K562 (cell line): ENCODE measurements around the gene CCR2. TPM values are rescaled to one million over a fixed set of nuclear protein-coding genes. Genes with fewer than 3 reads are reported as not detected.
A peak's percentile ranks its signal among the peaks of the same experiment; 100 is the strongest.

Experiments
- ATAC-seq: fragments of 200-7000 bp; cut with Tn5 transposase; 3 replicates; pipeline ENCODE4 v1.9.1; 2020; ENCODE audit warnings: moderate library complexity
- BruUV-seq: library from RNA; stranded (reverse); fragments of 400-500 nt; replicated peaks from 2 replicates; lab custom pipeline; 2021; lab: Mats Ljungman, UMichigan
- CTCF ChIA-PET: fragments of 300-600 bp; formaldehyde crosslinking; extraction: SDS; loops from one replicate; lab custom pipeline; 2021; ENCODE audit warnings: low intra/inter-chr PET ratio; lab: Yijun Ruan, JAX
- POLR2A ChIA-PET: fragments of 300-600, 350-650 bp; sonication (Branson Sonifier 250); formaldehyde crosslinking; extraction: SDS; loops from one replicate; lab custom pipeline; 2021; ENCODE audit warnings: antibody characterized with exemption, inconsistent platforms; lab: Yijun Ruan, JAX
- DNase-seq, 4 experiments: peaks; one replicate each; pipeline versions ENCODE4 v3.0.0 to v3.0.0-alpha.2; 2011 to 2018; ENCODE audit warnings: low spot score in 3 of 4, mixed read lengths in 3 of 4; ENCODE audit errors: extremely low read depth in 1 of 4
- FAIRE-seq: peaks from 2 replicates; lab custom pipeline; 2011; peaks lifted over from hg19 to GRCh38; lab: Jason Lieb, UNC
- H2AFZ ChIP-seq: 2 replicates; pipeline ENCODE4 v1.6.0; 2011; ENCODE audit warnings: low read depth, low read length, control low read depth, inconsistent platforms
- H3K27ac ChIP-seq: fragments of 200-600 bp; 3 replicates; pipeline ENCODE4 v1.8.0; 2011; ENCODE audit warnings: low read depth, mild to moderate bottlenecking, control low read depth, inconsistent platforms, low read length, moderate library complexity, mixed read lengths; ENCODE audit errors: extremely low read depth
- H3K27me3 ChIP-seq, 2 experiments: fragments of 300-600 bp in 1 of 2; 2 replicates in 1 of 2; 3 replicates in 1 of 2; pipeline versions ENCODE4 v1.6.0 to v1.8.0; 2011; ENCODE audit warnings: inconsistent platforms in 2 of 2, low read length in 2 of 2, mild to moderate bottlenecking in 1 of 2, mixed read lengths in 1 of 2, moderate library complexity in 1 of 2; ENCODE audit not compliant: control insufficient read depth in 2 of 2, insufficient read depth in 2 of 2
- H3K36me3 ChIP-seq: fragments of 300-600 bp; 3 replicates; pipeline ENCODE4 v1.8.0; 2011; ENCODE audit warnings: mild to moderate bottlenecking, low read length, inconsistent platforms; ENCODE audit not compliant: control insufficient read depth, insufficient read depth
- H3K4me1 ChIP-seq, 2 experiments: fragments of 200-600 bp in 1 of 2; replicated peaks in 1 of 2; 2 replicates in 1 of 2; 3 replicates in 1 of 2; pipeline versions ENCODE4 v1.5.1 to v1.8.0; 2011; ENCODE audit warnings: inconsistent platforms in 2 of 2, low read length in 2 of 2, mild to moderate bottlenecking in 1 of 2, mixed read lengths in 1 of 2, moderate library complexity in 1 of 2; ENCODE audit not compliant: control insufficient read depth in 2 of 2, insufficient read depth in 2 of 2
- H3K4me2 ChIP-seq: 2 replicates; pipeline ENCODE4 v1.6.1; 2011; ENCODE audit warnings: low read length, control low read depth, inconsistent platforms, mixed read lengths; ENCODE audit not compliant: insufficient read depth
- H3K4me3 ChIP-seq: fragments of 200-600 bp; sonication (generic), shearing (Covaris generic); 2 replicates; pipeline ENCODE4 v1.5.1; 2016; ENCODE audit warnings: control low read depth, inconsistent platforms
- H3K79me2 ChIP-seq: fragments of 200-600 bp; 3 replicates; pipeline ENCODE4 v1.8.0; 2011; ENCODE audit warnings: low read length, inconsistent platforms; ENCODE audit not compliant: control insufficient read depth, insufficient read depth
- H3K9ac ChIP-seq, 2 experiments: 2 replicates each; pipeline versions ENCODE4 v1.6.0 to v1.6.1; 2011; ENCODE audit warnings: low read depth in 2 of 2, low read length in 2 of 2, control low read depth in 1 of 2, inconsistent platforms in 1 of 2, mild to moderate bottlenecking in 1 of 2, mixed read lengths in 1 of 2; ENCODE audit not compliant: insufficient read depth in 1 of 2
- H3K9me1 ChIP-seq: one replicate; pipeline ENCODE4 v1.6.0; 2011; ENCODE audit warnings: inconsistent platforms, mild to moderate bottlenecking, low read length, moderate library complexity; ENCODE audit not compliant: control insufficient read depth, insufficient read depth
- H3K9me3 ChIP-seq: replicated peaks from 2 replicates; pipeline ENCODE4 v1.5.1; 2011; ENCODE audit warnings: low read depth, low read length, inconsistent platforms; ENCODE audit not compliant: control insufficient read depth, insufficient read depth
- H4K20me1 ChIP-seq: replicated peaks from 2 replicates; pipeline ENCODE4 v1.6.1; 2011; ENCODE audit warnings: low read length, inconsistent platforms, mixed read lengths; ENCODE audit not compliant: control insufficient read depth, insufficient read depth
- CUX1 ChIP-seq: fragments of 200-800 bp; sonication (Bioruptor generic); IDR thresholded peaks from 2 replicates; pipeline ENCODE4 v1.6.1; 2016; ENCODE audit warnings: missing genetic modification characterization, missing compliant biosample characterization
- HNRNPH1 ChIP-seq: fragments of 200-400 bp; formaldehyde crosslinking; optimal IDR thresholded peaks from 2 replicates; pipeline ENCODE3; 2017; ENCODE audit warnings: low read depth, mild to moderate bottlenecking, low read length, moderate library complexity
- HNRNPLL ChIP-seq: fragments of 200-400 bp; formaldehyde crosslinking; IDR thresholded peaks from 2 replicates; pipeline ENCODE4 v1.6.1; 2017; ENCODE audit warnings: low read length, low read depth, mild to moderate bottlenecking; ENCODE audit not compliant: poor library complexity, severe bottlenecking
- MAFG ChIP-seq: fragments of 450-650 bp; conservative IDR thresholded peaks from 2 replicates; pipeline ENCODE4 v1.6.1; 2016; ENCODE audit warnings: missing genetic modification characterization, missing compliant biosample characterization
- MAFK ChIP-seq: IDR thresholded peaks from 2 replicates; pipeline ENCODE4 v1.6.1; 2011; ENCODE audit warnings: low read length, improper control_type of control experiment
- NONO ChIP-seq, 2 experiments: fragments of 200-400 bp in 1 of 2; fragments of 450-650 bp in 1 of 2; formaldehyde crosslinking in 1 of 2; IDR thresholded peaks; 2 replicates each; pipeline ENCODE4 v1.6.1; 2017; ENCODE audit warnings: low read depth in 2 of 2, mild to moderate bottlenecking in 2 of 2, moderate library complexity in 2 of 2, low read length in 1 of 2
- RHOXF2B ChIP-seq: fragments of 250-450 bp; sonication (Bioruptor Pico); conservative IDR thresholded peaks from 2 replicates; pipeline ENCODE4 v1.5.1; 2021
- SAFB2 ChIP-seq: fragments of 200-400 bp; formaldehyde crosslinking; IDR thresholded peaks from 2 replicates; pipeline ENCODE4 v1.6.1; 2018; ENCODE audit warnings: borderline replicate concordance, low read length, low read depth, moderate library complexity; ENCODE audit not compliant: severe bottlenecking
- SMARCB1 ChIP-seq: IDR thresholded peaks from 2 replicates; pipeline ENCODE4 v1.6.1; 2011; ENCODE audit warnings: improper control_type of control experiment, low read depth; ENCODE audit not compliant: insufficient read length
- SNRNP70 ChIP-seq: fragments of 200-400 bp; formaldehyde crosslinking; optimal IDR thresholded peaks from 2 replicates; pipeline ENCODE3; 2017; ENCODE audit warnings: low read depth, low read length
- XRCC3 ChIP-seq: fragments of 450-650 bp; IDR thresholded peaks from 2 replicates; pipeline ENCODE4 v1.6.1; 2017; ENCODE audit warnings: mild to moderate bottlenecking, moderate library complexity
- ZNF121 ChIP-seq: sonication (generic); formaldehyde crosslinking; conservative IDR thresholded peaks from 2 replicates; pipeline ENCODE4 v1.8.0; 2022; ENCODE audit warnings: missing genetic modification reagents
- ZNF316 ChIP-seq: fragments of 450-650 bp; IDR thresholded peaks from 2 replicates; pipeline ENCODE4 v1.6.1; 2016
- ZNF324 ChIP-seq: fragments of 250-450 bp; sonication (Bioruptor Pico); IDR thresholded peaks from 2 replicates; pipeline ENCODE4 v1.4.0; 2020; ENCODE audit warnings: mild to moderate bottlenecking
- ZNF668 ChIP-seq: fragments of 250-450 bp; sonication (Bioruptor Pico); IDR thresholded peaks from 2 replicates; pipeline ENCODE4 v1.8.0; 2022; ENCODE audit warnings: mild to moderate bottlenecking, inconsistent platforms
- WGBS: fragments of 100-300 bp; shearing (Covaris generic); methylation state at CpG from one replicate; pipeline ENCODE4 v1.1.6; 2016; ENCODE audit warnings: low coverage, mixed read lengths; ENCODE audit not compliant: insufficient coverage; ENCODE audit errors: missing lambda C conversion rate; 5-methylcytosine and 5-hydroxymethylcytosine counted together
- in situ Hi-C: fragments of 300-500 bp; cut with MboI; formaldehyde crosslinking; loops from 4 replicates; pipeline ENCODE4 v1.15.0; 2018; ENCODE audit warnings: inconsistent platforms, mixed read lengths
- intact Hi-C: fragments of 100-400 bp; cut with micrococcal nuclease; formaldehyde crosslinking; loops from 2 replicates; pipeline ENCODE4 v1.14.2; 2022
- polyA plus RNA-seq, 8 experiments: library from polyadenylated mRNA; depleted of rRNA in 4 of 8; stranded (reverse) in 5 of 8; unstranded in 3 of 8; fragments of >200 nt; fragmentation: Nextera tagmentation in 2 of 8; fragmentation: Illumina TruSeq in 1 of 8; extraction: Ambion mirVana in 2 of 8; extraction: Trizol in 1 of 8; gene quantifications; 2 replicates each; pipeline versions ENCODE4 v1.2.1 to v1.2.3, GENCODE V29; 2011 to 2014; ENCODE audit warnings: inconsistent platforms in 1 of 8, missing spikeins in 1 of 8
- total RNA-seq, 7 experiments: library from RNA; depleted of rRNA in 6 of 7; stranded (reverse); fragments of >200 nt in 6 of 7; fragmentation: Illumina TruSeq in 2 of 7; extraction: Trizol in 2 of 7; gene quantifications; 2 replicates each; pipeline versions ENCODE4 v1.2.1 to v1.2.3, GENCODE V29; 2011 to 2021; ENCODE audit warnings: low replicate concordance in 1 of 7
- TF ChIP-seq, protein P1 (sequence below): sonication (generic); formaldehyde crosslinking; IDR thresholded peaks from 2 replicates; pipeline ENCODE4 v1.8.0; 2022; ENCODE audit warnings: missing genetic modification reagents, mild to moderate bottlenecking, borderline replicate concordance
- TF ChIP-seq, protein P2 (sequence below): fragments of 250-450 bp; sonication (Bioruptor Pico); IDR thresholded peaks from 2 replicates; pipeline ENCODE4 v1.4.0; 2020; ENCODE audit warnings: borderline replicate concordance

Gene CCR2
- total and polyA plus RNA-seq, 9 of the 15 experiments (the other 6 are each of a cell fraction or from before 2014, with no cell fraction given), result not detected

- H3K9ac ChIP-seq, result no peak overlapping the region
- H3K4me3 ChIP-seq, result no peak overlapping the region
- BruUV-seq, result no TSS peak
- FAIRE-seq, result no peak
- H4K20me1 ChIP-seq, result no peaks in the 10 kb centered on the region
- ATAC-seq, result no peak
- H3K4me2 ChIP-seq, result no peak overlapping the region
- no peaks in the 10 kb centered on the region for H3K9me1 ChIP-seq
- no peaks in the 10 kb centered on the region for H3K9me3 ChIP-seq
- in situ Hi-C loops (no loop called here), intact Hi-C loops (loop anchor here (5.0 kb wide), 3 partner anchors 53 to 297 kb away; no protein-coding TSS in a partner anchor)
- DNase-seq, result no peak
- H3K79me2 ChIP-seq, result no peaks in the 10 kb centered on the region
- no peak overlapping the region for H2AFZ ChIP-seq
- ChIA-PET POLR2A (interaction anchor here (0.6 to 1.0 kb wide), 2 partner anchors 11 to 12 kb away, joined by 4 to 6 read pairs; no protein-coding TSS in a partner anchor), CTCF (no interaction called here)
- no peak overlapping the region for H3K27ac ChIP-seq
- peaks cover 19 to 37% of the 10 kb centered on the region in 2 experiments; a peak in 4 of 5 replicates for H3K27me3 ChIP-seq
- H3K36me3 ChIP-seq, result no peaks in the 10 kb centered on the region
- 2% methylated on average over 3 of the region's 3 CpGs for WGBS
- no peaks in the 10 kb centered on the region for H3K4me1 ChIP-seq
- TF ChIP-seq ZNF121 (no peak), MAFG (tag) (peak; percentile 77), SAFB2 (no peak), CUX1 (CRISPR knock-in tag) (no peak), NONO (IDR thresholded peaks at IDR 0.05; ENCODE audit: low read depth in 2 of 2, low read length in 1 of 2) (no peak), HNRNPH1 (no peak), RHOXF2B (CRISPR knock-in tag) (no peak), ZNF324 (CRISPR knock-in tag) (no peak), XRCC3 (no peak), ZNF668 (CRISPR knock-in tag) (no peak), SNRNP70 (no peak), HNRNPLL (no peak), MAFK (0 out of 2 replicates have a peak, but pooled peaks have one; percentile 26), SMARCB1 (no peak), ZNF316 (peak; percentile 89)
- TF ChIP-seq, protein P1, sequence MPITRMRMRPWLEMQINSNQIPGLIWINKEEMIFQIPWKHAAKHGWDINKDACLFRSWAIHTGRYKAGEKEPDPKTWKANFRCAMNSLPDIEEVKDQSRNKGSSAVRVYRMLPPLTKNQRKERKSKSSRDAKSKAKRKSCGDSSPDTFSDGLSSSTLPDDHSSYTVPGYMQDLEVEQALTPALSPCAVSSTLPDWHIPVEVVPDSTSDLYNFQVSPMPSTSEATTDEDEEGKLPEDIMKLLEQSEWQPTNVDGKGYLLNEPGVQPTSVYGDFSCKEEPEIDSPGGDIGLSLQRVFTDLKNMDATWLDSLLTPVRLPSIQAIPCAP (CRISPR knock-in tag), result no peak
- TF ChIP-seq, protein P2, sequence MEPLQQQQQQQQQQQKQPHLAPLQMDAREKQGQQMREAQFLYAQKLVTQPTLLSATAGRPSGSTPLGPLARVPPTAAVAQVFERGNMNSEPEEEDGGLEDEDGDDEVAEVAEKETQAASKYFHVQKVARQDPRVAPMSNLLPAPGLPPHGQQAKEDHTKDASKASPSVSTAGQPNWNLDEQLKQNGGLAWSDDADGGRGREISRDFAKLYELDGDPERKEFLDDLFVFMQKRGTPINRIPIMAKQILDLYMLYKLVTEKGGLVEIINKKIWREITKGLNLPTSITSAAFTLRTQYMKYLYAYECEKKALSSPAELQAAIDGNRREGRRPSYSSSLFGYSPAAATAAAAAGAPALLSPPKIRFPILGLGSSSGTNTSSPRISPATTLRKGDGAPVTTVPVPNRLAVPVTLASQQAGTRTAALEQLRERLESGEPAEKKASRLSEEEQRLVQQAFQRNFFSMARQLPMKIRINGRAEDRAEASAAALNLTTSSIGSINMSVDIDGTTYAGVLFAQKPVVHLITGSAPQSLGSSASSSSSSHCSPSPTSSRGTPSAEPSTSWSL, result no peak
Measured at GRCh38 chr3:46374755-46375154, 20.8 kb downstream of the CCR2 start.
